GM21825 (cell line): ENCODE measurements around the gene ACSS3.
"Not testable (repeated sequence)": the region's sequence is repeated elsewhere in the genome, so short reads cannot be mapped to it uniquely, and the experiment has no call there.

ENCODE experiments used
- ATAC-seq: cut with Tn5 transposase; IDR thresholded peaks from one replicate; pipeline ENCODE4 v1.9.1; 2021; ENCODE audit warnings: mild to moderate bottlenecking, moderate library complexity; ENCODE audit not compliant: unreplicated experiment

The ACSS3 gene

GRCh38 chr12:81166790-81167189, 88.9 kb downstream of the ACSS3 start:
- ATAC-seq: no peak

GRCh38 chr12:81167694-81168093, 89.8 kb downstream of the ACSS3 start:
- ATAC-seq: no peak

GRCh38 chr12:81168445-81168844, 90.6 kb downstream of the ACSS3 start:
- no peak for ATAC-seq

- ATAC-seq: no peak
Measured at GRCh38 chr12:81170072-81170471, 92.2 kb downstream of the ACSS3 start.

GRCh38 chr12:81172851-81173250, 95.0 kb downstream of the ACSS3 start:
- no peak for ATAC-seq

- no peak for ATAC-seq
Measured at GRCh38 chr12:81174664-81175063, 96.8 kb downstream of the ACSS3 start.

GRCh38 chr12:81176796-81177195, 98.9 kb downstream of the ACSS3 start:
- no peak for ATAC-seq

- no peak for ATAC-seq
Measured at GRCh38 chr12:81181691-81182090, 103.8 kb downstream of the ACSS3 start.

GRCh38 chr12:81187686-81188085, 109.8 kb downstream of the ACSS3 start:
- ATAC-seq: no peak

- no peak for ATAC-seq
Measured at GRCh38 chr12:81196595-81196994, 118.7 kb downstream of the ACSS3 start.

GRCh38 chr12:81200561-81200960, 122.7 kb downstream of the ACSS3 start:
- ATAC-seq: not testable (repeated sequence)

- ATAC-seq: no peak
Measured at GRCh38 chr12:81203671-81204204, 125.9 kb downstream of the ACSS3 start.

- ATAC-seq: no peak
Measured at GRCh38 chr12:81205416-81205815, 127.5 kb downstream of the ACSS3 start.

GRCh38 chr12:81206429-81206828, 128.6 kb downstream of the ACSS3 start:
- no peak for ATAC-seq

GRCh38 chr12:81207173-81207572, 129.3 kb downstream of the ACSS3 start:
- no peak for ATAC-seq

GRCh38 chr12:81207664-81208063, 129.8 kb downstream of the ACSS3 start:
- ATAC-seq: no peak

GRCh38 chr12:81208187-81208911, 130.5 kb downstream of the ACSS3 start:
- ATAC-seq: no peak

- ATAC-seq: no peak
Measured at GRCh38 chr12:81209012-81209411, 131.1 kb downstream of the ACSS3 start.

- not testable (repeated sequence) for ATAC-seq
Measured at GRCh38 chr12:81209772-81210225, 131.9 kb downstream of the ACSS3 start.

- no peak for ATAC-seq
Measured at GRCh38 chr12:81211306-81211705, 133.4 kb downstream of the ACSS3 start.

GRCh38 chr12:81212996-81213696, 135.3 kb downstream of the ACSS3 start:
- ATAC-seq: no peak

- no peak for ATAC-seq
Measured at GRCh38 chr12:81216739-81217138, 138.9 kb downstream of the ACSS3 start.
